OCI-LY7 (cell line): Measurements from ENCODE around the gene OAS3.

ENCODE experiments used
- EZH2phosphoT487 ChIP-seq: fragments of 200-600 bp; sonication (generic); IDR thresholded peaks from 2 replicates; pipeline ENCODE4 v1.6.1; 2018; ENCODE audit warnings: low read depth, borderline replicate concordance, mild to moderate bottlenecking, mixed run types, antibody characterized with exemption, low read length, moderate library complexity, mixed read lengths
- TF ChIP-seq, protein P1 (sequence below): fragments of 200-600 bp; sonication (generic); conservative IDR thresholded peaks from 2 replicates; pipeline ENCODE4 v1.5.1; 2014; ENCODE audit warnings: mild to moderate bottlenecking, antibody characterized with exemption, low read length, moderate library complexity, mixed read lengths

DNA sequence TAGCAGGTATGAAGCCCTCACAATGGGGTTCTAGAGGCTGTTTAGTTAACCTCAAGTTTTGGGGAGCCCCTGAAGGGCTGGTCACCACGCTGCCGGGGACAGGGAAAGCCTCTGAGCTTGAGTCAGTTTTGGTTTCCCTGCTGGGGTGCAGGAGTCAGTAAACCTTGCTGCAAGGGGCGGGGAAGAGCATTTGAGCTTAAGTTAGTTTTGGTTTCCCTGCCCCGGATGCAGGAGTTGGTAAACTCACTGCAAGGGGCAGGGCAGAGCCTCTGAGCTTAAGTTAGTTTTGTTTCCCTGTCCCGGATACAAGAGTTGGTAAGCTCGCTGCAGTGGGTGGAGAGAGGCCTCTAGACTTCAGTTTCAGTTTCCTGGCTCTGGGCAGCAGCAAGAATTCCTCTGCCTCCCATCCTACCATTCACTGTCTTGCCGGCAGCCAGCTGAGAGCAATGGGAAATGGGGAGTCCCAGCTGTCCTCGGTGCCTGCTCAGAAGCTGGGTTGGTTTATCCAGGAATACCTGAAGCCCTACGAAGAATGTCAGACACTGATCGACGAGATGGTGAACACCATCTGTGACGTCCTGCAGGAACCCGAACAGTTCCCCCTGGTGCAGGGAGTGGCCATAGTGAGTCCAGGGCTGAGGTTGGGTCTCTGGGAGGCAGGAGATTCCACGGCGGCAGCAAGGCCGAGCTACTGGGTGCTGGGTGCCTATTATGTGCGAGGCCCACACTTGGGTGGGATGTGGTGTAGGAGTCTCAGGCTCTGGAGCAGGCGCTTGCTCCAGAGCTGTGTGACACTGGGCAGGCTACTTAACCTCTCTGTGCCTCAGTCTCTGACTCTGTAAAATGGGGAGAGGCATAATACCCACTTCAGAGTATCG lies 40.1 kb downstream of the OAS3 start, which contains the start of gene OAS2:
- TF ChIP-seq, protein P1, sequence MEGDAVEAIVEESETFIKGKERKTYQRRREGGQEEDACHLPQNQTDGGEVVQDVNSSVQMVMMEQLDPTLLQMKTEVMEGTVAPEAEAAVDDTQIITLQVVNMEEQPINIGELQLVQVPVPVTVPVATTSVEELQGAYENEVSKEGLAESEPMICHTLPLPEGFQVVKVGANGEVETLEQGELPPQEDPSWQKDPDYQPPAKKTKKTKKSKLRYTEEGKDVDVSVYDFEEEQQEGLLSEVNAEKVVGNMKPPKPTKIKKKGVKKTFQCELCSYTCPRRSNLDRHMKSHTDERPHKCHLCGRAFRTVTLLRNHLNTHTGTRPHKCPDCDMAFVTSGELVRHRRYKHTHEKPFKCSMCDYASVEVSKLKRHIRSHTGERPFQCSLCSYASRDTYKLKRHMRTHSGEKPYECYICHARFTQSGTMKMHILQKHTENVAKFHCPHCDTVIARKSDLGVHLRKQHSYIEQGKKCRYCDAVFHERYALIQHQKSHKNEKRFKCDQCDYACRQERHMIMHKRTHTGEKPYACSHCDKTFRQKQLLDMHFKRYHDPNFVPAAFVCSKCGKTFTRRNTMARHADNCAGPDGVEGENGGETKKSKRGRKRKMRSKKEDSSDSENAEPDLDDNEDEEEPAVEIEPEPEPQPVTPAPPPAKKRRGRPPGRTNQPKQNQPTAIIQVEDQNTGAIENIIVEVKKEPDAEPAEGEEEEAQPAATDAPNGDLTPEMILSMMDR = no peak
- TF ChIP-seq EZH2phosphoT487 = no peak
